Mesothelial cell of epicardium (in vitro differentiated cells): ENCODE results near the gene TBC1D16. TPM values are rescaled to one million over a fixed set of nuclear protein-coding genes. Genes with fewer than 3 reads are reported as not detected.

ENCODE experiments used
- DNase-seq, 2 experiments: peaks; one replicate each; pipeline ENCODE4 v3.0.0; 2021; ENCODE audit warnings: low spot score in 2 of 2; ENCODE audit not compliant: unreplicated experiment in 2 of 2
- H3K27ac Mint-ChIP-seq: 2 replicates; pipeline ENCODE4 v1.8.0; 2021; ENCODE audit warnings: mixed read lengths
- H3K27me3 Mint-ChIP-seq: 2 replicates; pipeline ENCODE4 v1.8.0; 2021; ENCODE audit warnings: low read depth, mixed read lengths
- H3K36me3 Mint-ChIP-seq: 2 replicates; pipeline ENCODE4 v1.8.0; 2021; ENCODE audit warnings: mixed read lengths
- H3K4me1 Mint-ChIP-seq: 2 replicates; pipeline ENCODE4 v1.8.0; 2021; ENCODE audit warnings: mixed read lengths
- H3K4me3 Mint-ChIP-seq: 2 replicates; pipeline ENCODE4 v1.8.0; 2021; ENCODE audit warnings: mild to moderate bottlenecking, moderate library complexity, mixed read lengths
- H3K9me3 Mint-ChIP-seq: 2 replicates; pipeline ENCODE4 v1.8.0; 2021; ENCODE audit warnings: mixed read lengths
- total RNA-seq: library from RNA; stranded (reverse); gene quantifications from 3 replicates; pipeline ENCODE4 v1.2.1, GENCODE V29; 2021
- TF ChIP-seq, protein P1 (sequence below): fragments of 200-600 bp; sonication (generic); IDR thresholded peaks from one replicate; pipeline ENCODE4 v1.5.0; 2021; ENCODE audit warnings: antibody characterized with exemption; ENCODE audit not compliant: unreplicated experiment

Gene TBC1D16
- total RNA-seq, 1 donor from 2014 or later, result 76.0 TPM

DNA sequence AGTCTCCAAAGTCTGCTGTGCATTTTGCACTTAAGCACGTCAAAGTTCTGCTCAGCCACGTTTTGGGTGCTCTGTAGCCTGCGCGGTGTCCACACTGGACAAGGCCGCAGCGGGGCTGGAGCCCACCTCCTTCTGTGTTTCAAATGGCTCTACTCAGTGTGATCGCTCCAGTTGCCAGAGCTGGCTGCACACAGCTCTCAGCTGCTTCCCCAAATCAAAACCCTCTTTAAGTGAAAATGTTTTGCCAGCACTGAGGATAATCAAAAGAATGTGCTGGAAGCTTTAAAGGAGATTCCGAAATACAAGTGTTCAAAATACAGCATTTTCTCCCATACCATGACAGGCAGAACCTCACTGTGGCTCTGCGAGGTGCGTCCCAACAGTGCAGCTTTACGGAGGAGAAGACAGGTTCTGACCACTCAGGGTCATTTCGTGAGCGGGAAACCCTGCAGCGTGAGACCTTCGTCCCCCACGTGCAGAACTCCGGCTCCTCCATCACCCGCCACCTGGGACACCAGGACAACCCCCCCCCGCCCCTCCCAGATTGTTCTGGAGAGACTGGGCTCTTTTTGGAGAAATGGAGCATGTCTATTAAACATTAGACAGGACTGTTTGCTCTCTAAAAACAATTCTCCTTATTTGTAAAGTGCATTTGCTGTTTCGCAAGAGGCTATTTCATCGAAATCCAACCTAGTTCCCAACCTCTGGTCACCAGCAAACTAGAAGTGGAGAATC lies 16.6 kb downstream of the TBC1D16 start:
- TF ChIP-seq, protein P1, sequence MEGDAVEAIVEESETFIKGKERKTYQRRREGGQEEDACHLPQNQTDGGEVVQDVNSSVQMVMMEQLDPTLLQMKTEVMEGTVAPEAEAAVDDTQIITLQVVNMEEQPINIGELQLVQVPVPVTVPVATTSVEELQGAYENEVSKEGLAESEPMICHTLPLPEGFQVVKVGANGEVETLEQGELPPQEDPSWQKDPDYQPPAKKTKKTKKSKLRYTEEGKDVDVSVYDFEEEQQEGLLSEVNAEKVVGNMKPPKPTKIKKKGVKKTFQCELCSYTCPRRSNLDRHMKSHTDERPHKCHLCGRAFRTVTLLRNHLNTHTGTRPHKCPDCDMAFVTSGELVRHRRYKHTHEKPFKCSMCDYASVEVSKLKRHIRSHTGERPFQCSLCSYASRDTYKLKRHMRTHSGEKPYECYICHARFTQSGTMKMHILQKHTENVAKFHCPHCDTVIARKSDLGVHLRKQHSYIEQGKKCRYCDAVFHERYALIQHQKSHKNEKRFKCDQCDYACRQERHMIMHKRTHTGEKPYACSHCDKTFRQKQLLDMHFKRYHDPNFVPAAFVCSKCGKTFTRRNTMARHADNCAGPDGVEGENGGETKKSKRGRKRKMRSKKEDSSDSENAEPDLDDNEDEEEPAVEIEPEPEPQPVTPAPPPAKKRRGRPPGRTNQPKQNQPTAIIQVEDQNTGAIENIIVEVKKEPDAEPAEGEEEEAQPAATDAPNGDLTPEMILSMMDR, result no peak
- Mint-ChIP-seq H3K27me3 (no peaks in the 10 kb centered on the region), H3K4me3 (no peak overlapping the region), H3K9me3 (peaks cover 11% of the 10 kb centered on the region), H3K27ac (no peak overlapping the region), H3K4me1 (no peaks in the 10 kb centered on the region), H3K36me3 (peaks cover 15% of the 10 kb centered on the region)
- DNase-seq, result no peak

DNA sequence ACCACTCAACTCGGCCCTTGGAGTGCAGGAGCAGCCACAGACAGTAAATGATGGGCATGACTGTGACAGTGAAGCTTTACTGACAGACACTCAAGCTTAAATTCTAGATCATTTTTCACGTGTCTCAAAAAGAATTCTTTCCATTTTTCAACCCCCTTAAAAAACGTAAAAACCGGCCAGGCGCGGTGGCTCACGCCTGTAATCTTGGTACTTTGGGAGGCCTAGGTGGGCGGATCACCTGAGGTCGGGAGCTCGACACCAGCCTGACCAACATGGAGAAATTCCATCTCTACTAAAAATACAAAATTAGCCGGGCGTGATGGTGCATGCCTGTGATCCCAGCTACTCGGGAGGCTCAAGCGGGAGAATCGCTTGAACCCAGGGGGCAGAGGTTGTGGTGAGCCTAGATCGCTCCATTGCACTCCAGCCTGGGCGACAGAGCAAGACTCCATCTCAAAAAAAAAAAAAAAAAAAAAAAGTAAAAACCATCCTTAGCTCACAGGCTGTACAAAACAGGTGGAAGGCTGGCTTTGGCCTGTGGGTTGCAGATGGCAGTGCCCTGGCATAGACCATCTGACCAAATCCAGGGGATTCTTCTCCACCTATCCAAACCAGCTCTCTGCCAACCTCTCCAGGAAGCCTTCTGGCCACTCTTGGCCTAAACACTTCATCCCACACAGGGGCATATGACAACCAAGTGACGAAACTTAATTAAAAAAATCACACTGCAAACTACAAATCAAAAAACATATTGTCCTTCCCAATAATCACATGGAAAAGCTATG lies 18.3 kb downstream of the TBC1D16 start:
- no peaks in the 10 kb centered on the region for H3K4me1 Mint-ChIP-seq
- H3K9me3 Mint-ChIP-seq, result peaks cover 11% of the 10 kb centered on the region
- TF ChIP-seq, protein P1, result no peak
- H3K4me3 Mint-ChIP-seq, result no peak overlapping the region
- no peaks in the 10 kb centered on the region for H3K27me3 Mint-ChIP-seq
- H3K27ac Mint-ChIP-seq, result no peak overlapping the region
- peaks cover 13% of the 10 kb centered on the region for H3K36me3 Mint-ChIP-seq
- DNase-seq, result no peak

DNA sequence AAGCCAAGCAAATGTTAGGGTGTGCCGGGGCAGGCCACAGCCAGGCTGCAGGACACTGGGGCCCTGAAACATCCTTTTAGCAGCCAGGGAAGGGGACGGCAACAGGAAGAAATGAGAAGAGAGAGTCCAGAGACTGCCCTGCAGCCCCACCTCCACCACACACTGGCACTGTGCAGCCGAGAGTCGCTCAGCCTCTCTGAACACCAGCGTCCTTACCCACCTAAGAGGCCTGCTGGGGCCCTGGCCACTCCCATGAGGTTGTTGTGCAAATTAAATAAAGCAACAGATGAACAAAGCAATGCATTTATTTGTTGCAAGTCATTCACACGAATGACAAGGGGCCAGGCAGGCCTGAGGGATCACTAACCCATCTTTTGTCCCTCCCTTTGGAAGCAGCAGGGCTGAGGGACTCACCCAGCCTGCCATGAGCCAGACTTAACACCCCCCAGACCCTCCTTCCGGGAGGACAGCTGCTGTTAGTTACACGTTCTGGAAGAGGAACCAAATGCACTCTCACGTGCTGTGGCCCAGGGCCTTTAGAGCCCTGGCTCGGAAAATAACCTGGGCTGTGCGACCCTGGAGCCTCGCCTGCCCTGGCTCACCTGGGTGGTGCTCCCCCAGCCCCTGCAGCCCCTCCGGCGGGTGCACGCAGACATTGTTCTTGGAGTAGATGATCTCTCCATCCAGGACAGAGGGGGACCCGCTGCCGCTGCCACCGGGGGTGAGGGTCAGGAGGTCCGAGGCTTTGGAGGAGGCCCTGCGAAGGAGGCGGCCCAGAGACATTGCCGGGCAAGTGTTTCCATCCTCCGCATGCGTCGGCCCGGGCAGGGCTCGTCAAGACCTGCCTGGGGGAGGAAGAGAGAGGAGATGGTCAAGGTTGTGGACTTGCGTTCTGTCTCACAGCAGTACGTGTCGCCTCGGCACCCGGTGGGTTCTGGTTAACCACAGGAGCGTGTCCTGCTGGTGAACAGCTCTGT lies 22.6 kb downstream of the TBC1D16 start:
- no peak for DNase-seq
- TF ChIP-seq, protein P1, result no peak
- no peaks in the 10 kb centered on the region for H3K27me3 Mint-ChIP-seq
- no peak overlapping the region for H3K4me3 Mint-ChIP-seq
- peaks cover 6% of the 10 kb centered on the region for H3K9me3 Mint-ChIP-seq
- H3K4me1 Mint-ChIP-seq, result peaks cover 2% of the 10 kb centered on the region
- peaks cover 13% of the 10 kb centered on the region for H3K36me3 Mint-ChIP-seq
- H3K27ac Mint-ChIP-seq, result no peak overlapping the region

DNA sequence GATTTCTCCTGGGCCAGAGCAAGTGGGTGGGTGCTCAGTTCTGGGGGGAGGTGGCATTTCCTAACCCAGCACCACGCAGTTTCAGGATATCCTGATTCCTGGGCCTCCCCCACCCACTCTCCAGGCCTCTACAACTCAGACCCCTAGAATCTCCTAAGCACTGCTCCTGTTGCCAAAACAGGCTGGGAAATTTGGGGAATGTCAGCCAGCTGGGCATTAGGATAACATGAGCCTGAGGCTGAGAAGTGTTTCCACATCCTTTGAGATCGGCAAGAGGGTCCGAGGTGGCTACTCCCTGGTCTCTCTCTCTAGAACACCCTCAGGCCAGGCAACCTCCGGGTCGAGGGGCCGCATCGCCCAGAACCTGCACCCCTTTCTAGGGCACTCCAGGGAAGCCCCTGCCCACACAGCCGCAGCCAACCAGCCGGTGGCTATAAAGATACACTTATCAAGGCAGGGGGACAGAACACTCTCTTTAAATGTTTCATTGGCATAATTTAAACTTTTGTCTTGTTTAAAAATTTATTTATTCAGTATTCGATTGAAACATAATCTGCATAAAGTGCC lies 23.6 kb downstream of the TBC1D16 start:
- Mint-ChIP-seq H3K9me3 (peaks cover 6% of the 10 kb centered on the region), H3K27me3 (no peaks in the 10 kb centered on the region)

More for the DNA sequence above, 23.6 kb downstream of the TBC1D16 start:
- DNase-seq, result no peak
- H3K4me3 Mint-ChIP-seq, result no peak overlapping the region
- peaks cover 2% of the 10 kb centered on the region for H3K4me1 Mint-ChIP-seq
- TF ChIP-seq, protein P1, result no peak
- H3K36me3 Mint-ChIP-seq, result peaks cover 13% of the 10 kb centered on the region
- H3K27ac Mint-ChIP-seq, result no peak overlapping the region
